ENCODE data around the gene KRTAP5-9.
"Not testable (repeated sequence)": the region's sequence is repeated elsewhere in the genome, so short reads cannot be mapped to it uniquely, and the experiment has no call there.

Gene KRTAP5-9

GRCh38 chr11:71557257-71557656 lies 9.0 kb downstream of the KRTAP5-9 start:
- DNase-seq (ENCODE audit: low spot score) = no peak
- no peak for FAIRE-seq

GRCh38 chr11:71558996-71559395 lies 10.8 kb downstream of the KRTAP5-9 start:
- DNase-seq (ENCODE audit: low spot score) (no peak), FAIRE-seq (no peak)

- FAIRE-seq (no peak), DNase-seq (ENCODE audit: low spot score) (no peak)
Measured at GRCh38 chr11:71562120-71562519, 13.9 kb downstream of the KRTAP5-9 start.

- DNase-seq (ENCODE audit: low spot score) (peak; percentile 59), FAIRE-seq (no peak)
Measured at GRCh38 chr11:71563406-71563805, 15.2 kb downstream of the KRTAP5-9 start.

GRCh38 chr11:71564430-71564829 lies 16.2 kb downstream of the KRTAP5-9 start:
- FAIRE-seq (no peak), DNase-seq (ENCODE audit: low spot score) (no peak)

GRCh38 chr11:71565263-71565662 lies 17.0 kb downstream of the KRTAP5-9 start, which contains the start of gene KRTAP5-10:
Gene KRTAP5-10, plus strand, starts transcription at chr11:71565563. Its CDS starts 25 bp downstream, at chr11:71565588.
- no peak for DNase-seq (ENCODE audit: low spot score)
- FAIRE-seq = no peak

DNA sequence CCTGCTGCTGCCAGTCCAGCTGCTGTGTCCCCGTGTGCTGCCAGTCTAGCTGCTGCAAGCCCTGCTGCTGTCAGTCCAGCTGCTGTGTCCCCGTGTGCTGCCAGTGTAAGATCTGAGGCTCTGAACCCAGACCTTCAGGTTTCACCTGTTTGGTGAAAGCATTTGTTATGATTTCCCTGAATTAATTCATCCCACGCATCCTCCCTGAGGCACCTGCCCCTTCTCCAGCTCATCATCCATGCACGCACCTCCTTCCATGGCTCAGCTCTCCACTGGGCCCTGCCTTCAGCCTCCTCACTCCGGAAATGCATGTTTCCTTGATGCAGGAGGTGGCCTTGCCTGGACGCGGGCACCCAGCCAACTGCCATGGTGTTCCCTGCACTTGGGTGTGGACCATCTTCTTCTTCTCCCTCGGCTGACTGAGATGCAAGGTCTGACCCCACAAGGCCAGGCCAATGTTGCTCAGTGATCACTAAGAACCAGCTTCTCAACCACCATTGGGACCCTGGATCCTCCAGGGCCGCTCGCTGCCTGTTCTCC lies 17.9 kb downstream of the KRTAP5-9 start:
- FAIRE-seq = no peak
- no peak for DNase-seq (ENCODE audit: low spot score)

DNA sequence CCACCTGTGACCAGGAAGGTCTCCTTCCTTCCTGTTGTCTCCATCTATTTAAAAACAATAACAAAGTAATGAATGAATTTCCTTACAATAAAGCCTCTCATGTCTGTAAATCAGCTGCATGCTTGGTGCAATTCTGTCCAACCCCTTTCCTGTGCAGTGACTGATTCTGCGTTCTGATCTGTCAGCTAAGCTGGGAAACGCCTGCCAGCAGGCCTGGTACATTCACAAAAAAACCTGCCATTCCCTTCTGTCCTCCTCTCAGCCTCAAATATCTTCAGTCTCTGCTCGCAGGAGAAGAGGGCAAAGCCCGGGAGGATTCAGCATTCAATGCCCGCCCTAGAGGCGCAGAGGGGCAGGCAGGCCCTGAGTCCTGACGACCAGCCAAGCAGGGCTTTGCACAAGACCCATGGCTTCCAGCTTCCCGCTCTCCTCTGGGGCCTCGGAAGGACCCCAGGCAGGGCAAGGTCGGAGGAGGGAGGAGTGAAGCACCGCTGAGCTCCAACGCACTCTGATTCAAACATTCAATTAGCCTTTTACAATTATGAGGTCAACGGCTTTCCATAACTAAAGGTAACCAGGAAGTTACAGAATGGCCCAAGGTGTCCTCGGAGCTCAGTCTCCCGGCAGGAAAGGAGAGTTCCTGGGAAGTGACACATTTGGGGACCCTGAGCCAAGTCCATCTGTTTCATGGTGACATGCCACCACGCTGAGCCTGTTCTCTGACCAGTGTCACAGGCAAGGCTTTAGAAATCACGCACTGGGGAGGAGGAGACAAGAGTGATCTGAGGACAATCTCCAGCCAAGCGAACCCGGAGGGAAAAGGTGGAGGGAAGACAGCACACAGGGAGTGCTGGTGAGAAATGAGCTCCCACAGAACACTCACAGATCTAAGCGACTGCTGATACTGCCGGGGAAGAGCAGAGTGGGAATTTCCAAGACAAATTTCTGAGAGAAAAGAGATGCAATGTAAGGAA lies 18.7 kb downstream of the KRTAP5-9 start:
- not testable (repeated sequence) for FAIRE-seq

DNA sequence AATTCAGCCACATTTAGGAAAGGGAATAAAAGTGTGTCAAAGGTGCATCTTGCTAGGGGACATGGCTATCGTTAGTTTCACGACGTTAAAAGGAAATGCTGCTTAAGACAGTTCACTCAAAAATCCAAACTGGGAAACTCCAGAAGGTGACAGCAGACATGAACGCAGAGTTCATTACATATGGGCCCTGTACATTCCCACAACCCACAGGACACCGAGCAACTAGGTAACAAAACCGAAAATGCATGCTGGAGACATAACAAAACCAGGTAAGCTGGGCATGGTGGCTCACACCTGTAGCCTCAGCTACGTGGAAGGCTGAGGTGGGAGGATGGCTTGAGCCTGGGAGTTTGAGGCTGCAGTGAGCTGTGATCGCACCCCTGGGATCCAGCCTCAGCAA lies 19.4 kb downstream of the KRTAP5-9 start:
- not testable (repeated sequence) for FAIRE-seq; DNase-seq (ENCODE audit: low spot score)

More for the DNA sequence above, 18.7 kb downstream of the KRTAP5-9 start:
- not testable (repeated sequence) for DNase-seq (ENCODE audit: low spot score)

DNA sequence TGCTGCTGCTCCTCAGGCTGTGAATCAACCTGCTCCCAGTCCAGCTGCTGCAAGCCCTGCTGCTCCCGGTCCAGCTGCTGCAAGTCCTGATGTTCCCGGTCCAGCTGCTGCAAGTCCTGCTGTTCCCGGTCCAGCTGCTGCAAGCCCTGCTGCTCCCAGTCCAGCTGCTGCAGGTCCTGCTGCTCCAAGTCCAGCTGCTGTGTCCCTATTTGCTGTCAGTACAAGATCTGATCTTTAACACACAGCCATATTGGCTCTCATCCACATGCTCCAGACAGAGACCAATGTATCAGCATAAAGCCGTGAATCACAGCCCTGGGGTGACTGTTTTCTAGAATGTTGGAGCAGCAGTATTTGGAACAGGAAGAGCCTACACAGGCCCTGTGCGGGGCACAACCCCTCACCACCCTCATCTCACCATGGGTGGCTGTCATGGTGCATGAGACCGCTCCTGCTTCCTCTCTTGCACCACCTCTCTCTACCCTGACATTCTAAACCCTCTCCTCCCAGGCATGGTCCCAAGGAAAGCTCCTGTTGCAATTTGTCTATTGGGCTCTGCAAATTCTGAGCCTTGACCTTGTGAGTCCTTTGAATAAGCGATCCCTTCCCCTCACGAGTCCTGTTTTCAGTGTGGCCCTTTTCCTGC lies 20.6 kb downstream of the KRTAP5-9 start:
- no peak for FAIRE-seq
- DNase-seq (ENCODE audit: low spot score) = no peak

GRCh38 chr11:71571101-71571850 lies 23.1 kb downstream of the KRTAP5-9 start:
- FAIRE-seq; DNase-seq (ENCODE audit: low spot score): not testable (repeated sequence)

GRCh38 chr11:71572811-71573210 lies 24.6 kb downstream of the KRTAP5-9 start:
- DNase-seq (ENCODE audit: low spot score) (no peak), FAIRE-seq (no peak)

- no peak for FAIRE-seq
- DNase-seq (ENCODE audit: low spot score) = no peak
Measured at GRCh38 chr11:71574418-71574817, 26.2 kb downstream of the KRTAP5-9 start.

GRCh38 chr11:71575723-71576424 lies 27.7 kb downstream of the KRTAP5-9 start:
- no peak for FAIRE-seq
- DNase-seq (ENCODE audit: low spot score) = no peak

DNA sequence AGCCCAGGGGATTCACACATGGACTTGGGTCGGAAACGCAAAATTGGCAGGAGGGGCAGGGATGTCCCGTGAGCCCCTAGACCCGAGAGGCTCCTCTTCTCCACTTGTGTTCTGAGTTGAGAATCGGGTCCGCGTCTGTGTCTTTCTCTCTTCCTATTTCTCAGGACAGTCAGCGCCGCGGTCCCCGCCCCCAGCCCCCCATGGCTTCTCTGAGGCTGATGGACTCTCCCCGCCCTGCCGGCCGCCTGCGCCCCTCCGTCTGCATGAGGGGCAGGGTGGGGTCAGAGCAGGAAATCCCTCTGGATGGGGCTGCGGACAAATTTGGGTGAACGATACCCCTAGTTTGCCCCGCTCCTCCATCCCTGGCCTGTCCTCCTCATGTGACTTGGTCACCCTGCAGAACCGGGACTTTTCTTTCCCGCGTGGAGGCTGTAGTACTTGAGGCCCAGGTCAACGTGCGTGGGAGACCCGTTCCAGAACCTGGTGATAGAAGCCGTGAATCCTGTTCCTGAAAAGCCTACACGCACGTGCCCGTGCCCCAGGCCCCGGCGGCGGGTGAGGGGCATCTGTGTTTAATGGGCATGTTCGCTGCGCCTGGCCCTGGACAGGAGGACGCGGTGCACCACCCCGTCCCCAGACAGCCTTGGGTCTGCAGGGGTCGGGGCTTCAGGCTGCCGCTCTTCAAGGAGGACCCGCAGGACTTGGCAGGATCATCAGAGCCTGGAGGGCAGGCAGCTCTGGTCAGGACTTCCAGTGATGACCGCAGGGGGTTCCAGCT lies 28.7 kb downstream of the KRTAP5-9 start:
- not testable (repeated sequence) for FAIRE-seq; DNase-seq (ENCODE audit: low spot score)

GRCh38 chr11:71577469-71578004 lies 29.3 kb downstream of the KRTAP5-9 start:
- FAIRE-seq = no peak
- no peak for DNase-seq (ENCODE audit: low spot score)

- FAIRE-seq; DNase-seq (ENCODE audit: low spot score): not testable (repeated sequence)
Measured at GRCh38 chr11:71579513-71579912, 31.3 kb downstream of the KRTAP5-9 start.

GRCh38 chr11:71580057-71581003 lies 32.1 kb downstream of the KRTAP5-9 start:
- FAIRE-seq = no peak
- peak; percentile 33 for DNase-seq (ENCODE audit: low spot score)

Measured in RCC 7860 (cell line).